HG03457 (cell line): ENCODE results near the gene PRSS50.

Source experiments
- ATAC-seq: cut with Tn5 transposase; IDR thresholded peaks from one replicate; pipeline ENCODE4 v1.9.1; 2021; ENCODE audit warnings: moderate number of reproducible peaks; ENCODE audit not compliant: unreplicated experiment

Gene PRSS50

DNA sequence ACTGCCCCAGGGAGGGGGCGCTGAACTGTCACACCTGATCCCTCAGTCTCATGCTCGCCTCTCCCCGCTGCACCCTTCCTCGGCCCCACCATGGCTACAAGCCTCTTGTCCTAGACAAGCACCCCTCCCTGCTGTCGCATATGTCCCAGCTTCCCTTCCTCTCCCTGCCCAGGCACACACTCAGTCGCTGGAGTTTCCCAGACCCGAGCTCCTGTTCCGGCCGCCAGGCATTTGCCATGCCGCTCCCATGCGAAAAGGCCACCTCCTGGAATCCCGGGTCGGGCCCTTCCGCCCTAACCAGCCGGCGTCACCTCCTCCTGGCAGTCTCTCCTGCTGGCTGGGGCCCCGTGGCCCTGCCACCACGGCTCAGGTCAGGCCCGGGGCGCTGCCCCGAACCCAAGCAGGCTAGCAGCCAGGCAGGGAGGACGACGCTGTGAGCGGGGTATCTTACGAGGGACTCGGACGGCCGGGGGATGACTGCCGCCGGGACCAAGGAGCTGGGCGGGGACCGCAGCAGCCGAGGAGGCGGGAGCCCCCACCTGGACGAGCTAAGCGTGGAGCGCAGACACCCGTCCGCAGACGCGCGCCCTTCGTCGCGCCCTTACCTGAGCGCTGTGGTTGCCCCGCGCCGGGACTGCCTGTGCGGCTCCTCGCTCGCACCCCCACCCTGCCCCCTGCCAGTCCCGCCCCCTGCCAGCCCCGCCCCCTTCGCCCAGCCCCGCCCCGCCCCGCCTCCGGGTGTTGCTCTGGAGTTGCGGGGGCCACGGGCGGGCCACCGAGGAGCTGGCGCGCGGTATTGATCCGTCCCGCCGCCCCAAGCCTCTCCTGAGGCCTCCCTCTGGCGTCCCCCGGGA, 24.4 kb downstream of the PRSS50 start, which contains the start of gene ALS2CL:
TSS of gene ALS2CL (minus strand) at position 642 of the 854 bp plus-strand sequence. CDS start 4,239 bp downstream, outside the sequence.
- ATAC-seq, result no peak

DNA sequence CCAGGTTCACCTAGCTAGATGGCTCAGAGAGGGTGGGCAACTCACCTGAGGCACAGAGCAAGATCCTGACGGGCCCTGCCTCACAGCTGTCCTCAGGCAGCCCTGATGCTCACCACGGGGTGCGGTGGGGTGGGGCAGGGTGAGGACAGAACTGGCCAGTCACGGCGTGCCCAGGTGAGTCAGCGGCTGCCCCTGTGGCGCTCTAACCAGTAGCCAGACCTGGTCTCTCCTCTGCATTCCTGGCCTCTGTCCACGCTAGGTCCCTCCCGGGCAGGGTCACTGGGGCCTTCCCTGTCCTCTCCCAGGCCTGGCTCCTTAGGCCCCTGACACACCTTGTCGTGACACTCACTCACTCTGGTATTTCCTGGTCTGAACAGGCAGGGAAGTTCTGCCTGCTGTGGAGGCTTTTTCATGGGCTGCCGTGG, 25.1 kb downstream of the PRSS50 start:
- no peak for ATAC-seq

DNA sequence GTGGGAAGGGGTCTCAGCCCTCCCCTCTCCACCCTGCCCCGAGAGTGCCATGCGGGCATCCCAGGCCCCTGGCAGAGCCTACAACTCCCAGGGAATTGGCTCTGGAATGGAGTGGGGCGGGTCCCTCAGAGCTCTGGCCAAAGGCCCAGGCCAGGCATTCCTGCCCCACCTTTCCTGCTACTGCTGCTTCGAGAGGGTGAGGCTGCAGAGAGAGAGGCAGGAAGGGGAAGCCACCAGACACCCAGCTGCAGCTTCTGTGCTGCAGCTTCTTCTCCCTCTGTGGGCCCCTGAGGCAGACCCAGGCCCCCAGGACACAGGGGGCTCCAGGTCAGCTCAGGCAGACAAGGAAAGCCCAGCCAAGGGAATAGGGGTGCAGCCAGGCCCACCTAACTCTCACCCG, 26.9 kb downstream of the PRSS50 start:
- ATAC-seq, result no peak

DNA sequence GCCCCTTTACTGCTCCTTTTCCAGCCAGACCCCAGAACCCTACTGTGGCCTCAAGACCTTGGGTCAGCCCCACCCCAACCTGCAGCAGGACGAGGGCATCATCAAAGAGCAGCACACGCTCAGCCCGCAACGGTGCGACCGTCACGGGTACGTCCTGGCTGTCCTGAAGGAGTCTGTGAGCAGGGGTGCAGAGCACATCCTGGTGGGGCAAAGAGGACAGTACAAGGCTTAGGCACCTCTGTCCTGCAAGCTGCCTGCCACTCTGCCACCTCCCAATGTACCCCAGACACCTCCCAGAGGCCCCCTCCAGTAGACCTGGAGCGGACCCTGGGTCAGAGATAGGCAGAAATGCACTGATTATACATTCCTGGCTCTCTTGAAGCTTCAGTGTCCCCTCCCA, 32.2 kb downstream of the PRSS50 start:
- ATAC-seq, result no peak

DNA sequence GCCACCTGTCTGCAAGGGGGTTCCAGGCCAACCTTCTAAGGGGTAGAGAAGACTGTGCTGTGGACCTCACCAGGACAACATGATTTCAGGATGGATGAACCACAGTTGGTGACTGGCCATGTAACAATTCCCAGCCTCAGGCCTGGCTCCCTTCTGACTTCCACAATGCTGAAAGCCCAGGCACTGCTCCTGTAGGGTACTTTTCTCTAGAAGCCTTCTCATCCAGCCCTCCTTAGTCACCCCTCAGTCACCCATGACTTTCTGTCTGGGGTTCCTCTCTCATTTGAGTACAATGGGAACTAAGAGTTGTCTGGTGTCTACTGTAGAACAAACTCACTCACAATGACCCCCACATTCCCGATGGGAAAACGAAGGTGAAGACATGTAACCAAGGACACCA, 32.8 kb downstream of the PRSS50 start:
- ATAC-seq, result no peak

DNA sequence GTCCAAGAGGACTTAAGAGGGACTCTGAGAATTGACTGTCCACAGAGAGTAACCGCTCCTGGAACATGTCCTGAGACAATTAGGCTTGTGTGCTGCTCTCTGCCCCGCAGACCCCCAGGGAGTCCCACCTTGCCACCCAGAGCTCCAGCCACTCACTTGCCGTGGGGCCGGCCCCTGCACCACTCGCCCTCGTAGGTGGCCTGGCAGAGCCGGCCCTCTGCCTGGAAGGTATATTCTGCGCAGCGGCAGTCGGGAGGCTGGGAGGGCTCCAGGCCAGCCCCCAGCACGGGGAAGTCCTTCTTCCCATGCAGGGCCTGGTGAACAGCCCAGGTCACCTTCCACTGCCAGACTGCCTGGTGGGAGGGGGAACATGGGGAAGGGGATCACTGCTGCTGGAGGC, 34.7 kb downstream of the PRSS50 start:
- ATAC-seq, result no peak

DNA sequence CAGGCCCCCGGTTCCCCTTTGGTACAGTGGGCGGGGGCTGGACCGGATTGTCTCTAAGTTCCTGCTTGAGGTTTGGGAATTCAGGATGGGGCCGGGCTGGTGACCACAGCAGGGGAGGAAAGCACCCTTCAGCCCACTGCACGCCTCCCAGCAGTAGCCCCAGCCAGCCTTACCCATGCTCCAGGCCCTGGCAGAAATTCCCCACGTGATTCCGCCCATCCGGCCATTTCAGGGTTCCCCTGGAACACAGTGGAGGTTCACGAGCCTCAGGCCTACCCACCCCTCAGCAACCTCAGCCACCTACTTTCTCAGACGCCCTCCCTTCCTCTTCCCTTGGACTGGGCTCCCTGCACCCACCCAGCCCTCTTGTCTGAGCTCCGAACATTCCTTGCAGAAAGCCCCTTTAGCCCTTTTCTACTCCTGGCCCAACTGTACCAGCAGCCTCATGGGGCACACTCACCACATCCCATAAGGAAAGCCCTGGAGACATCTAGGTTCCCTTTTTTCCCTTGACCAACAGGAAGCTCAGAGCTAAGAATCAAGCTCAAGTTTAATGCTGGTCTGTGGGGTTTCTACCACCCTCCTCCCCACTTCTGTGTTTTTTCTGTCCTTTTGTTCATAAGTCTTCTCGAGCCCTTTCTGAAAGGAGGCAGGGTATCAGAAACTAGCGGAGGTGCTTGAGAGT, 35.7 kb downstream of the PRSS50 start:
- ATAC-seq, result no peak

DNA sequence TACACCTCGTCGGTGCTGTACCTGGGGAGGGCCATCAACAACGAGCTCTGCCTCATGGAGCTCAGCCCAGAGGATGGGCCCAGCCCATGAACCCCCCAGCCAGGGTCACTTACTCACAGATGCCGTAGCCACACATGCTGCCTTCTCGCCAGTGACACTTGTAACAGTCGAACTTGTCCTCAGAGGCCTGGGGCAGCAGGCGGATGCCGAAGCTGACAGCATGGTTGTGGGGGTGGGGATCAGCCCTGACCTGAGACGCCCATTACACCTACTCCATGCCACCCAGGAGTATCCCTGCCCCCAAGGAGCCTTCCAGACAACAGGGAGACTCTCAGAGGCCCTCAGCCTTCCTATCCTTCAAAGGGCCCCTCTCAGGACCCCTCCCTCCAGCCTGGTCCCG, 36.3 kb downstream of the PRSS50 start:
- no peak for ATAC-seq

DNA sequence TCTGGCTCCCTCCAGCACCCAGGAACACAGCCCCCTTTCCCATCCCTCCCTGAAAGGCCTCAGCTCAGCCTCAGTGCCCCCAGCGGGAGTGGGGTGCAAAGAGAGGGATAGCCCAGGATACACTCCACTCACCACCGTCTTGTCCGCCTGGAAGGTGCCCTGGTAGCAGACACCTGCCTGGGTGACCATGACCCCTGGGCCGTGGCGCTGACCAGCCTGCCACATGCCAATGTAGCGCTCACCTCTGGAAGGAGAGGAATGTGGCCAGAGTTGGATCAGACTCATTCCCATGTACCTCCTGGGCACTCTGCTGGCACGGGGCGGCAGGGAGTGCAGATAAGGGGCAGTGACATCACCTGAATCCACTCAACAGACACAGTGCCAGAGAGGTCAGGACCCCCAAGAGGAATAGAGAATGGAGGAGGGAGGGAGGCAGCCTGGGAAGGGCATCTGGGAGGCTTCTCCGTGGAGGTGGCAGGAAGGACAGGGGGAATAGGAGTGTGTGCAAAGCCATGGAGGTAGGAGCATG, 37.3 kb downstream of the PRSS50 start:
- ATAC-seq, result no peak

DNA sequence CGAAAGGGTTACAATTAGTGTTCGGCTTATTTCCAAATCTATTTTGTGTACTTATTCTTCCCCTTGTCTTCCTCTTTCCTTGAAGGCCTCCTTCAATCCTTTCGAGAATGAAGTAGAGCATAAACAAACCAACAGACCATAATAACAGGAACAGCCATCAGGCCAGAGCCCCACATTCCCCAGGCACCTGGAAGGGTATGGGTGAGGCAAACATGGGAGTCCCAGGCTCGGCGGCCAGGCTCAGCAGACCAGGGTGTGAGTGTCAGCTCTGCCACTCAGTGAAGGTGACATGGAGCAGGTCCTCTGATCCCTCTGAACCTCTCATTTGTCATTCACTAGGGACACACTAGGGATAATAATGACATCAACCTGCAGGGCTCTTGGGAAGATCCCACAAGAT, 38.0 kb downstream of the PRSS50 start:
- no peak for ATAC-seq

DNA sequence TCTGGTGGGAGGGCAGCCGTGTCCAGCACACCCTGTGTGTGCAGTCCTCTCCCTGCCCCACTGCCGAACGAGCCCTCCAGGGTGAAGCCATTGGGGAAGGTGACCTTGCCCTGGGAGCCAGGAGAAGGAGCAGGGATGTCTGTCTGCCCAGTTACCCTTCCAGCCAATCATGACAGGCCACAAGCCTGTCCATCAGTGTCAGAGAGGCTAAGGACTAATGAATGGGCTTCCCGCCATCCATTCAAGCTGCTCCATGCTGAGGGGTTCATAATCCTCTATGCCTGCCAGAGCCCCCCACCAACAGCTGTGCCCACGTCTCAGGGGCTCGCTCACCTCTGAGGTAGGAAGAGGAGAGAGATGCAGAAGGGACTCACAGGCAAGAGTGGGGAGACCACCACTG, 39.4 kb downstream of the PRSS50 start:
- ATAC-seq, result no peak

DNA sequence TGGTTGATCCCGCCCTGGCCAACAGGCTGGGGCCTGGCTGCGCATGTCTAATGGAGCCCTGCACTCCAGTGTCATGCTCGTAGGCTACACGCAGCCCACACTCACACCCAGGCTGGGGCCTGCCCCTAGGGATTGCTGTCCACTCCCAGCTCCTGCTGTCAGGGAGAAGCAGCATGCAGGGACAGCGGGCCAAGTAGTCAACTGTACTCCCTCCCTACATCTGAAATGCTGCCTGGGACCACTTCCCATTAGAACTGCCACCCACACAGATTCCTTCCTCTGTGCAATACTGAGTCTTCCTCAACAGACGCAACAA, 40.3 kb downstream of the PRSS50 start:
- no peak for ATAC-seq

DNA sequence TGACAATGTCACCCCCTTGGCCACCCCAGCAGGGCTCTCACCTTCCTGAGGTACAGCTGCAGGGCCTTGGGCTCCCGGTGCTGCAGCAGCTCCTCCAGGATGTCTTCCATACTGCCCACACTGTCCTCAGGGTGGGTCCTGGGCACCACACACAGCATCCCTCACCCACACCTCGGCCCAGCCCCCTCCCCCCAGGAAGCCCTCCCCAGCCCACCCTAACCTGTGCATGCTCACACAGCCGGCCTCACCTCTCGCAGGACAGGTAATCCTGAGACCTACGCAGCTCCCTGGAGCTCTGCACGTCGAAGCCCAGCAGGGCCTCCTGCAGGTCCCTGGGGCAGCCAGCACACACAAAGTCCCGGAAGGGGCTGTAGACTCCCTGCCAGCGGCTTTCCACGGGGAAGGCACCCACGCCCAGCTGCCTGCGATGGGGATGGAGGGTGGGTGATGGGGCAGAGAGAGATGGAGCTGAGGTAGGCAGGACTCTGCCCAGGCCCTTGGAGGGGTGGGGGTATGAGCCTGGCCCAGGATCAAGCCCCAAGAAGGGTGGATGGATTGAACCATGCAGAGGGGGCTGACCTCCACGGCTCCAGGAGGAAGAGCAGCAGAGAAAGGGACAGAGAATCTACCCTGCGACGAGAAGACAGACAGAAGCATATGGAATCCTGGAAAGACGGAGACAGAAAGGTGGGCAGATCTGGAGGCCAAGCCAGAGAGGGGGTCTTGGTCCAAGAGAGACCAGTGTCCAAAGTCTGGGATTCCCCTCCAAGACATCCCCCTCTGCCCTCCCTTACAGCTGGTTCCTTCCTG, 40.9 kb downstream of the PRSS50 start:
- no peak for ATAC-seq

DNA sequence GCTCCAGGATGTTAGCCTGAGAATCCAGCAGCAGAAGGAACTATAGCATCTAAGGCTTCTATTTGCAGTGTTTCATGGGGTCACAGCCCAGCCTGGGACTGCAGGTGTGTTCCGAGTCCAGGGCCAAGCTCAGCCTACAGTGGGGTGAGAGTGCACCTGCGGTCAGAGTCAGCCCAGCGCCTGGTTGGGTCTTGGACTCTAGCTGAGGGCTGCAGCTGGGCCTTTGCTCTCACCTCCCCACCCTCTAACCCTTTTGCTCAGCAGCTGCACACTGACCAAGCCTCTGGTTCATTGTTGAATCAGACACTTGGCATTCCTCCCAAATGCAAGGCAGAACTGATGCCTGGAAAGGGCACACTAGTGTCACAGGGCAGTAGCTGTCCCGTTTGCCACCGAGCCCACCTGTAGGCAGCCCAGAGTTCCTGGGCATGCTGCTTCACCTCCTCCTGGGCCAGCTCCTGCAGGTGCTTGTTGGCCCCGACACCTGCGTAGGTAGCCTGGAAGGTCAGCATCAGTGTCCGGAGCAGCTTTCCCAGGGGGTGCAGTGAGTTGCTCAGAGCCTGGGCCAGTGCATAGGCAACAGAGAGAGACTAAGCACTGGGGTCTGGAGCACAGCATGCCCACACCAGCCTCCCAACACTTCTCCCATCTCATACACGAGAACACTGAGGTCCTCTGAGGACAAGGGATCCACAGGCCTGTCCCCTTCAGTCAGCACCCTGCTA, 41.7 kb downstream of the PRSS50 start:
- no peak for ATAC-seq

DNA sequence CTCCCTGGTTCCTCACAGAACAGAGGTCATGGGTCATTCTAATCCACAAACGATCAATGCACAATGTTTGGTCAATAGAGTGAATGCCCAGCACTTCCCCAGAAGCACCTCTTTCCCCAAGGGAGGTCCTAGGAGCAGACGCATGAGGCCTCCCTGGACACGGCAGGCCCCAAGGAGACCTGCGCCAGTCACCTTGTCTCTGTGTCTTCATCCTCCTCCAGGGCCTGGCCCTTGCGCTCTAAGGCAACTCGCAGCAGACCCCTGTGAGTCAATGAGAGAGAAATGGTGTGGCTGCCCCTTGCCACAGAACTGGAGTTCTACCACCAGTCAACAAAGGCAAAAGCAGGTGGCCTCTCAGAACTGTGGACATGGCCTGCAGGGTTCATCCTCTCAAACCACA, 42.2 kb downstream of the PRSS50 start:
- ATAC-seq, result no peak

DNA sequence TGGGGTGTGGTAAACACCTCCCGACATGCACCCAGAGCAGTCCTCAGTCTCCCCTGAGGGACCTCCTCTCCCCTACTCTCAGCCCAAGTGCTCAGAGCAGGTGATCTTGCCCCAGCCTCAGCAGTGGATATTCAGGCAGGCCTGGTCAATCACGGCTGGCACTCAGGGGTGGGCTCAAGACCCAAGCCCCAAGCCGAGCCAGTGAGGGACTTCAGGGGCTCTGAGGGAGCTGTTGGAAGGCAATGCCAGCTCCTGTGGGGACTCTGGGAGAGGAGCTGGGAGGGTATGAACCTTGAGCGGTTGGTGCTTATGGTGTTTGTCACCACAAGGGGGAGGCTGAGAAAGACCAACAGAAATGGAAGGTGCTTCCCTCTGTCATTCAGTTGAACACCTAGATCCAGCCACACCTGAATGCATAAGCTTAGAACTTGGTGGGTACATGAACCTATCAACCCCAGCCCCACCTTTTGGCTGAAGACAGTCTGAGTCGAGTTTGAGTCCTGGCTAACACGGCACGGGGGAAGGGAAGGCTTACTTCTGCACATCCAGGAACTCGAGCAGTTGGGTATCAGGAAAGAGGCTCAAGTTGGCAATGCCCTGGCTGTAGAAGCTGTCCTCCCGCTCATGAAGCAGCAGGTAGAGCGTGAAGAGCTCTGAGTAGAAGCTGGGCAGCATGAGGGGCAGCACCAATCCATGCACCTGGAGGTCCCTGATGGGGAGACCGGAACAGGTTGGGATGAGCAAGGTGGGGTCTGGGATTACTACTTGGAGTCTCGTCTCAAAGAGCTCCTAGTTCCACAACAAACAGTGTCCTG, 43.4 kb downstream of the PRSS50 start:
- no peak for ATAC-seq

DNA sequence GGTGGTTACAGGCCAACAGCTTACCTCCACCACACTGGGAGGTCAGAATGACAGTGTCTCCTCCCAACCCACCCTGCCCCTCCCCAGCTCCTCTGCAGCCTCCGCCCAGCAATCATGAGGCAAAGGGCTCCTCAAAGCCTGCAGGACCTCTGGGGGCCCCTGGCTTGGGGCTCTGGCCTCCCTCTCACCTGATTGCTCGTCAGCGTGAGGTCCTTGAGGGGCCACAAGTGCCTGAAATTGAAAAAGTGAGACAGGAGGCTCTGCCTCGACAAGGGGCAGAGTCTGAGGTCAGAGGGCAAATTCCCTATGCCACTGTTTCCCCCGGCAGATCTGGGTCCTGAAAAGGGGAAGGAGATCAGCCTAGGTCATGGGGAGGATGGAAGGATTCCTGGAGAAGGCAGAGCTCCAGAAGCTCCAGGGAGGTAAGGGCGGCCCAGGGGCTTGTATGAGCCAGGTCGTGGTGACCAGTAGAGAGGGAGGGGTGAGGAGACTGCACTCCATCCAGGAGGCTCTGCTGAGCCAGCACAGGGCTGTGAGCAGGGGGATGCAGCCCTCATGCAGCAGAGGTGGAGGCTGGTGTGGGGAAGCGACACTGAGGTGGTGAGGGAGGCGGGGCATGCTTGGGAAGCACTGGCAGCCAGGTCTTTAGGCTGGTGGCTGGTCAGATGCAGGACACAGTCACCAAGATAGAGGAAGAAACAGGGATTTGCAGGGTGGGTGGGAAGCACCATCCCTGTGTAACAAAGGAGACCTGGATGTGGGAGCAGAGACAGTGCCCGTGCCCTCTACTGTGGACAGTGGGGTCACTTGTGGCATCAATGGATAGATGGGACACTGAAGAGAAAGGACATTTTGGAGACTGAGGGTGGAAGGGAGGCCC, 44.3 kb downstream of the PRSS50 start:
- ATAC-seq, result no peak

DNA sequence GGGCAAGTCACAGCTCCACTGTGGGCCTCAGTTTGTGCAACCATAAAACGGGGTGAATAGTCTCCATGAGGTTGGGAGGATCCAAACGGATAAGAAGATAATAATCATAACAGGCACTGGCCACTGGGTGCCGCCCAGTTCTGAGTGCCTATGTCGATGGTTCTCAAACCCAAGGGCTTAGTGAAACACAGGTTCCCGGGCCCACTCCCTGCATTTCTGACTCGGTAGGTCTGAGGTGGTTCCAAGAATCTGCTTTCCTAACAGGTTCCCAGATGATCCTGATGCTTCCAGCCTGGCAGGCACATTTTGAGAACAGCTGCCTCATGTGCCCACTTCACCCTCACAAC, 45.3 kb downstream of the PRSS50 start:
- no peak for ATAC-seq
